ENCODE data around the gene SEPTIN7.

SEPTIN7 gene

DNA sequence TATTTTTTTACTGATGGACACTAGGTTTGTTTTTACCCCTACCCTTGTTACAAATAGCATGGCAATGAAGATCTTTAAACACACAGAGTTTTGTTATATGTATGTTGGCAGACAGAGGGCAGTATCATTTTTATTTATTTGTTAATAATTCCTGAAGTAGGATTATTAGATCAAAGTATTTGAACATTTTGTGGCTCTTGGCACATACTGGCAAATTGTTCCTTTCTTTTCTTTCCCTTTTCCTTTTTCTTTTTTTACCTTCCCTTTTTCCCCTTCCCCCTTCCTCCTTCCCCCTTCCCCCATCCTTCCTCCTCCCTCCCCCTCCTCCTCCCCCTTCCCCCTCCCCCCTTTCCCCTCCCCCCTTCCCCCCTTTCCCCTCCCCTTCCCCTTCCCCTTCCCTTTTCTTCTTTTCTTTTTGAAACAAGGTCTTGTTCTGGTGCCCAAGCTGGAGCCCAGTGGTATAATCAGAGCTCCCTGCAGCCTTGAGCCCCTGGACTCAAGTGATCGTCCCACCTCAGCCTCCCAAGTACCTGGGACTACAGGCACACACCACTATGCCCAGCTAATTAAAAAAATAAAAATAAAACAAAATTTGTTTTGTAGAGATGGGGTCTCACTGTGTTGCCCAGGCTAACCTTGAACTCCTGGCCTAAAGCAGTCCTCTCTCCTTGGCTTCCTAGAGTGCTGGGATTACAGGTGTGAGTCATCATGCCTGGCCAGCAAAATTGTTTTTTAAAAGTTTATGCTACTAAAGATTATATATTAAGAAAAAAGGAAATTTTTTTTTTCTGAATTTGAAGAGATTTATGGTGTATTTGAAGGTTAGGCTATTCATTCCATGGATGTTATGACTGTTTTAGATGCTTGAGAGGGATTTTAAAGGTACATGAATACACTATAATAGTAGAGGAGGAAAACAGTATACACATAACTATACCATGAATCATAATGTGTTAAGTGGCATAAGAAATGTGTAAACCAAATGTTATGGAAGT lies 39.3 kb downstream of the SEPTIN7 start:
- no peak for DNase-seq

DNA sequence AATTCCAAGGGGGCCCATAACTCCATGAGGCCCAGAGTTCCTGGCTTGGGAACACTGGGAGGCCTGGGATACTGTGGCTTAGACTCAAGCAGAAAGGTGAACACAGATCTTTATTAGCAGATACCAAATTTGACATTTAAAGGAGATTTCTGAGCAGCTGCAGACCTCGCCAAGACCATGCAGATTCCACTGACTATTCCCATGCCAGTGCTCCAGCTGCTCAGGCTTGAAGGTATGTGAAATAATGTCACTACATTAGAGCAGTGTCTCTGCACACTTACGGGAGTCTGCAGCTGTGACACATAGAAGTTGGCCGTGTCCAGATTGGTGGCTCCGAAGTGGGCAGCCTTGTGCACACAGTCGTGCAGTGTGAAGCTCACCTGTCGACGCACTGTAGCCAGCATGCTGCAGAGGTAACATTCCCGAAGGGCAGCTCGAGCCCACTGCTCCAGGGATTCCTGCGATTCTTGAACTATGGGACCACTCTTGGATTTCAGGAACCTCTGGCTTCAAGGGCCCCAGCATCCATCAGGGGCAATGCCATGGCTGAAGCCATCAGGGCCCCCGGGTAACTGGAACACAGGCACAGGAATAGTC lies 46.1 kb downstream of the SEPTIN7 start:
- no peak for DNase-seq

GRCh38 chr7:35848725-35849124 lies 47.9 kb downstream of the SEPTIN7 start:
- no peak for DNase-seq

DNA sequence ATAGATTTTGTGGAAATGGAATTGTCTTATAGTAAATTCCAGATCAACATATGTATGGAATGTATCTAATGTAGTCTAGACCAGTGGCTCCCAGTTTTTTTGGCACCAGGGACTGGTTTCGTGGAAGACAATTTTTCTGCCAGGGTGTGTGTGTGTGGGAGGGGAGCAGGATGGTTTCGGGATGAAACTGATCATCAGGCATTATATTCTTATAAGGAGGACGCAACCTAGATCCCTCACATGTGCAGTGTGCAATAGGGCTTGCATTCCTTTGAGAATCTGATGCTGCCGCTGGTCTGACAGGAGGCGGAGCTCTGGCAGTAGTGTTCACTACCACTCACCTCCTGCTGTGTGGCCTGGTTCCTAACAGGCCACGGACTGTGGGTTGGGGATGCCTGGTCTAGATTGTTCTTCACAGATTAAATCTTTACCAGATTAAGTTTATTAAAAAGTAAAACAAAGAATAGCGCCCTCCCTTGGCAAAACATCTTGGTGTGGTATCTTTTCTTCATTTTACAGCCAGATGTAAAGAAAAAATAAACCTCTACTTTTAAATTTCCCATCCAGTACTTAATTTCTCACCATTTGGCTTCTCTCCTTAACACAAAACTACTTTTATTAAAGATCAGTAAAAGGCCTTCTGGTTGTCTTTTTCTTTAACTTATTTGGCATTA lies 48.4 kb downstream of the SEPTIN7 start:
- DNase-seq = no peak

- no peak for DNase-seq
These were observed 49.1 kb downstream of the SEPTIN7 start for GRCh38 chr7:35849954-35850353.
